ENCODE results near the gene NSL1.

DNA sequence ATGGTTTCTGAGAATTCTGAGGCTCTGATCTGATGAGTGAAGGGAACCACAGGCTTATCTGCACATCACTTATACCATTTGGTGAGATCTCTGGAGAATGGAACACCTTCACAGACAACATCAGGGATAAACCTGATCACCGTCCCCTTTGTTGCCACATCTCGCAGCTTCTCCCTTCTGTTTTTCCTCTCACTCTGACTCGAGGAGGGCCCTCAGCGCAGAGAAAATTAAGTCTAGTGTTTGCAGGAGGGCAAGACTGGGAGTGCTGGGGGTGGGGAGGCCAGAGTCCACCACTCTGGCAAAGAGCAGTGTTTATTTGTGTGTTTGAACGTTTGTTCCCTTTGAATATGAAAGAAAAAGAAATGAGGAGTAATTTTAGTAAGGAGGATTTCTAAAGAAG, 63.0 kb downstream of the NSL1 start:
- TF ChIP-seq, protein P1, sequence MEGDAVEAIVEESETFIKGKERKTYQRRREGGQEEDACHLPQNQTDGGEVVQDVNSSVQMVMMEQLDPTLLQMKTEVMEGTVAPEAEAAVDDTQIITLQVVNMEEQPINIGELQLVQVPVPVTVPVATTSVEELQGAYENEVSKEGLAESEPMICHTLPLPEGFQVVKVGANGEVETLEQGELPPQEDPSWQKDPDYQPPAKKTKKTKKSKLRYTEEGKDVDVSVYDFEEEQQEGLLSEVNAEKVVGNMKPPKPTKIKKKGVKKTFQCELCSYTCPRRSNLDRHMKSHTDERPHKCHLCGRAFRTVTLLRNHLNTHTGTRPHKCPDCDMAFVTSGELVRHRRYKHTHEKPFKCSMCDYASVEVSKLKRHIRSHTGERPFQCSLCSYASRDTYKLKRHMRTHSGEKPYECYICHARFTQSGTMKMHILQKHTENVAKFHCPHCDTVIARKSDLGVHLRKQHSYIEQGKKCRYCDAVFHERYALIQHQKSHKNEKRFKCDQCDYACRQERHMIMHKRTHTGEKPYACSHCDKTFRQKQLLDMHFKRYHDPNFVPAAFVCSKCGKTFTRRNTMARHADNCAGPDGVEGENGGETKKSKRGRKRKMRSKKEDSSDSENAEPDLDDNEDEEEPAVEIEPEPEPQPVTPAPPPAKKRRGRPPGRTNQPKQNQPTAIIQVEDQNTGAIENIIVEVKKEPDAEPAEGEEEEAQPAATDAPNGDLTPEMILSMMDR (optimal IDR thresholded peaks at IDR 0.05 in 1 of 3, IDR thresholded peaks at IDR 0.05 in 1 of 3, conservative IDR thresholded peaks at IDR 0.05 in 1 of 3; ENCODE audit: extremely low read depth in 1 of 3, insufficient read depth in 2 of 3, low read length in 3 of 3) = no peak
- TF ChIP-seq EZH2 (IDR thresholded peaks at IDR 0.05; ENCODE audit: low read length) = no peak

All from keratinocyte (primary cell).